ENCODE data around the gene KLF7. TPM values are rescaled to one million over a fixed set of nuclear protein-coding genes. Genes with fewer than 3 reads are reported as not detected.

KLF7 gene
- total and polyA plus RNA-seq, 8 donors, result 2.7 to 33.0 (median 7.3) TPM

GRCh38 chr2:207041786-207042554 is 123.8 kb downstream of the KLF7 start:
- TF ChIP-seq, protein P1, sequence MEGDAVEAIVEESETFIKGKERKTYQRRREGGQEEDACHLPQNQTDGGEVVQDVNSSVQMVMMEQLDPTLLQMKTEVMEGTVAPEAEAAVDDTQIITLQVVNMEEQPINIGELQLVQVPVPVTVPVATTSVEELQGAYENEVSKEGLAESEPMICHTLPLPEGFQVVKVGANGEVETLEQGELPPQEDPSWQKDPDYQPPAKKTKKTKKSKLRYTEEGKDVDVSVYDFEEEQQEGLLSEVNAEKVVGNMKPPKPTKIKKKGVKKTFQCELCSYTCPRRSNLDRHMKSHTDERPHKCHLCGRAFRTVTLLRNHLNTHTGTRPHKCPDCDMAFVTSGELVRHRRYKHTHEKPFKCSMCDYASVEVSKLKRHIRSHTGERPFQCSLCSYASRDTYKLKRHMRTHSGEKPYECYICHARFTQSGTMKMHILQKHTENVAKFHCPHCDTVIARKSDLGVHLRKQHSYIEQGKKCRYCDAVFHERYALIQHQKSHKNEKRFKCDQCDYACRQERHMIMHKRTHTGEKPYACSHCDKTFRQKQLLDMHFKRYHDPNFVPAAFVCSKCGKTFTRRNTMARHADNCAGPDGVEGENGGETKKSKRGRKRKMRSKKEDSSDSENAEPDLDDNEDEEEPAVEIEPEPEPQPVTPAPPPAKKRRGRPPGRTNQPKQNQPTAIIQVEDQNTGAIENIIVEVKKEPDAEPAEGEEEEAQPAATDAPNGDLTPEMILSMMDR (IDR thresholded peaks at IDR 0.05), result no peak
- TF ChIP-seq POLR2A (IDR thresholded peaks at IDR 0.05), result no peak
- no peak for TF ChIP-seq EP300 (IDR thresholded peaks at IDR 0.05)
- TF ChIP-seq POLR2AphosphoS5 (IDR thresholded peaks at IDR 0.05), result no peak
- Histone ChIP-seq H3K27ac (peak overlapping the region in 1 of 5 donors; percentile 38), H3K4me1 (peaks cover 0 to 15% (median 1%) of the 10 kb centered on the region in 4 donors), H3K27me3 (no peaks in the 10 kb centered on the region), H3K36me3 (no peaks in the 10 kb centered on the region), H3K4me3 (peak overlapping the region in 1 of 4 donors; percentile 14), H3K9me3 (no peaks in the 10 kb centered on the region)
- 57 to 75% (median 71%) methylated on average over 9 of the region's 9 CpGs for WGBS, 5 donors
- peak in 1 of 2 donors; percentile 33 for DNase-seq
- intact Hi-C loops (cut with DNase I; ENCODE audit: low total_unique reads), result no loop called here

DNA sequence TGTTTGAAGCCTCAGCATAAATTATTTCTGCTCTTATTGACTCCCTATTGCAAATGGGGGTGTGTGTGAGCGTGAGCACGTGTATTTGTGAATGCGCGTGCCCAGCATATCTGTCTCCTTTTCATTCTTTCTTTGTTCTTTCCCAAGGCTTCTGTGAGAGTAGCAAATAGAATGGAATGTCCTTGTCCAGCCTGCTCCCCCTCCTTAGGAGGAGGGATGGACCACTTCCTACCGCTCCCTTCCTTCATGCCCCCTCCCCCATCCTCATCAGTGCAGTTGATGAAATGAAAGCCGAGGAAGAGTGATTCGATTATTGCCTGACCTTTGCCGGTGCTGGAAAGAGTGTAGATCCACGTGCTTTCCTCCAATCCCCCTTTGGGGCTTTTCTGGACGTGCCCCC is 124.5 kb downstream of the KLF7 start:
- no peaks in the 10 kb centered on the region for H3K36me3 ChIP-seq
- peak in 1 of 2 donors; percentile 36 for DNase-seq
- intact Hi-C loops (cut with DNase I; ENCODE audit: low total_unique reads), result no loop called here
- H3K4me1 ChIP-seq, result peaks cover 0 to 9% (median 0%) of the 10 kb centered on the region in 4 donors
- H3K27ac ChIP-seq, result peak overlapping the region in 1 of 5 donors; percentile 38
- peak overlapping the region in 2 of 4 donors; percentile 14 to 18 for H3K4me3 ChIP-seq
- no peaks in the 10 kb centered on the region for H3K27me3 ChIP-seq
- H3K9me3 ChIP-seq, result no peaks in the 10 kb centered on the region
- no peak for TF ChIP-seq POLR2A (IDR thresholded peaks at IDR 0.05)
- no peak for TF ChIP-seq POLR2AphosphoS5 (IDR thresholded peaks at IDR 0.05)
- TF ChIP-seq, protein P1 (IDR thresholded peaks at IDR 0.05), result no peak
- TF ChIP-seq EP300 (IDR thresholded peaks at IDR 0.05), result no peak
- 50 to 60% (median 54%) methylated on average over 10 of the region's 10 CpGs for WGBS, 5 donors

GRCh38 chr2:207040696-207041095 is 125.1 kb downstream of the KLF7 start:
- WGBS, 5 donors, result 69 to 79% (median 77%) methylated on average over 9 of the region's 9 CpGs
- Histone ChIP-seq H3K9me3 (no peaks in the 10 kb centered on the region), H3K27me3 (no peaks in the 10 kb centered on the region), H3K27ac (no peak overlapping the region), H3K36me3 (no peaks in the 10 kb centered on the region), H3K4me1 (peaks cover 0 to 9% (median 0%) of the 10 kb centered on the region in 4 donors), H3K4me3 (no peak overlapping the region)
- no peak for DNase-seq
- intact Hi-C loops (cut with DNase I; ENCODE audit: low total_unique reads), result no loop called here
- TF ChIP-seq POLR2A (IDR thresholded peaks at IDR 0.05), result no peak
- no peak for TF ChIP-seq POLR2AphosphoS5 (IDR thresholded peaks at IDR 0.05)
- TF ChIP-seq EP300 (IDR thresholded peaks at IDR 0.05), result no peak
- TF ChIP-seq, protein P1 (IDR thresholded peaks at IDR 0.05), result no peak

DNA sequence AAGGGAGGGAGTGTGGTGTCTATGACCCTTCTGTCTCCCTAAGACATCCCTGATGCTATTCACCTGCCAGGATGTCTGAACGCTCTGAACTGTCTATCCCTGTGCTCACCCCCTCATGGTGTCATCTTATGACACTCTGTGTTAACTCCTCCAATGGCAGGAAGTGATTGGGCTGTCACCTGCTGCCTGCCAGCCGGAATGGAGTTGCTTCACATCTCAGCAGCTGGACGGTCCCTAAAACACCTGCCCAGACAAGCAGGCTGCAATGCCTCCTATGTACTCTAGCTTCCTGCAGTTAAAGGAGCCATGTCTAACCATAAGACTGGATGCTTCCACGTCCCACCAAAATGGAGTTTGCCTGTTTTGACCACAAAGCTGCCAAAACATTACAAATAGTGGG is 126.5 kb downstream of the KLF7 start:
- Histone ChIP-seq H3K27ac (no peak overlapping the region), H3K4me1 (peaks cover 0 to 9% (median 0%) of the 10 kb centered on the region in 4 donors), H3K4me3 (no peak overlapping the region), H3K27me3 (no peaks in the 10 kb centered on the region), H3K9me3 (no peaks in the 10 kb centered on the region), H3K36me3 (no peaks in the 10 kb centered on the region)
- 69 to 79% (median 76%) methylated on average over 4 of the region's 4 CpGs for WGBS, 5 donors
- intact Hi-C loops (cut with DNase I; ENCODE audit: low total_unique reads), result no loop called here
- TF ChIP-seq, protein P1 (IDR thresholded peaks at IDR 0.05), result no peak
- TF ChIP-seq EP300 (IDR thresholded peaks at IDR 0.05) (no peak), POLR2A (IDR thresholded peaks at IDR 0.05) (no peak), POLR2AphosphoS5 (IDR thresholded peaks at IDR 0.05) (no peak)
- DNase-seq, result no peak
